NCI-H2196 (cell line): ENCODE data around the gene CACNA1G.

Experiments used
- DNase-seq: peaks from one replicate; lab custom pipeline; 2025; ENCODE audit not compliant: unreplicated experiment; lab: John Stamatoyannopoulos, UW

Gene CACNA1G

DNA sequence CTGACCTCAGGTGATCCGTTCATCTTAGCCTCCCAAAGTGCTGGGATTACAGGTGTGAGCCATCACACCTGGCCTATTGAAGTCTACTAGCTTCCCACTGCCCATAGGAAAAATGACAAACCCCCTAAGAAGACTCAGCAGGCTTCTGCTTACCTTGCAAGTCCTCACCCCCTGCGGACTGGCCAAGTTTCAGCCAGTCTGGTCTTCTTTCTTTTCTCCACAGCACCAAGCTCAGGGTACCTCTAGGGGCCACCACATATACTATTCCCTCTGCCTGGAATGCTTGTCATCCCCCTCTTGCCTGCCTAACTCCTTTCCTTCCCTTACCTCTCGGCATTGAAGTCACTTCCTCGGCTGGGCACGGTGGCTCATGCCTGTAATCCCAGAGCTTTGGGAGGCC is 105.3 kb downstream of the CACNA1G start:
- no peak for DNase-seq

DNA sequence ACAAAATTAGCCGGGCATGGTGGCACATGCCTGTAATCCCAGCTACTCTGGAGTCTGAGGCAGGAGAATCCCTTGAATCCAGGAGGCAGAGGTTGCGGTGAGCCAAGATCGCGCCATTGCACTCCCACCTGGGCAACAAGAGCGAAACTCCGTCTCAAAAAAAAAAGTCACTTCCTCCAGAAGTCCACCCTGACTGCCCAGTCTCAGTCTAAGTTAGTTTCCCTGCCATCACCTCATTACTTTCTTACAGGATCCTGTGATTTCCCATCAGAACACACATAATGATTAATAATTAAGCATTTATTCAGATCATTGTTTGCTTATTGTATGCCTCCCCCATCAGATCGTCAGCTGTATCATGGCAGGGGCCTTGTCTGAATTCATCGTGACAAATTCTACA is 105.8 kb downstream of the CACNA1G start:
- no peak for DNase-seq

DNA sequence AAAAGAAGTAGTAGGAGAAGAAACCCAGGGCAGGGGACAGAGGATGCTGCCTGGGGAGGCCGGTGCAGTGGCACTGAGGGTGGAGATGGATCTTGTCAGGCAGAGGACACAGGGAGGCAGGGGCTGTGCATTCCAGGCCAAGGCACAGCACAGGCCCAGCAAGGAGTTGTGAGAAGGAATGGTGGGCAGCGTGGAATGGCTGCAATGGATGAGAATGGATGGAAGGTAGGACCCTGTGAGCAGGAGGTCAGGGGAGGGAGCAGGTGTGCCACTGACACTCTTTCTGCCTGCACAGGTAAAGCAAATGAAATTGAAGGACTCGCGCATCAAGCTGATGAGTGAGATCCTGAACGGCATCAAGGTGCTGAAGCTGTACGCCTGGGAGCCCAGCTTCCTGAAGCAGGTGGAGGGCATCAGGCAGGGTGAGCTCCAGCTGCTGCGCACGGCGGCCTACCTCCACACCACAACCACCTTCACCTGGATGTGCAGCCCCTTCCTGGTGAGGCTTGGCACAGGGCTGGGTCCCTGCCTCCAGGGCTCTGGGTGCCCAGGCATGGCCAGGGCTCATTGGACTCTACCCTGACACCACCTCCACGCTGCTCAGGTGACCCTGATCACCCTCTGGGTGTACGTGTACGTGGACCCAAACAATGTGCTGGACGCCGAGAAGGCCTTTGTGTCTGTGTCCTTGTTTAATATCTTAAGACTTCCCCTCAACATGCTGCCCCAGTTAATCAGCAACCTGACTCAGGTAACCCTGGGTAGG is 106.9 kb downstream of the CACNA1G start:
- no peak for DNase-seq

DNA sequence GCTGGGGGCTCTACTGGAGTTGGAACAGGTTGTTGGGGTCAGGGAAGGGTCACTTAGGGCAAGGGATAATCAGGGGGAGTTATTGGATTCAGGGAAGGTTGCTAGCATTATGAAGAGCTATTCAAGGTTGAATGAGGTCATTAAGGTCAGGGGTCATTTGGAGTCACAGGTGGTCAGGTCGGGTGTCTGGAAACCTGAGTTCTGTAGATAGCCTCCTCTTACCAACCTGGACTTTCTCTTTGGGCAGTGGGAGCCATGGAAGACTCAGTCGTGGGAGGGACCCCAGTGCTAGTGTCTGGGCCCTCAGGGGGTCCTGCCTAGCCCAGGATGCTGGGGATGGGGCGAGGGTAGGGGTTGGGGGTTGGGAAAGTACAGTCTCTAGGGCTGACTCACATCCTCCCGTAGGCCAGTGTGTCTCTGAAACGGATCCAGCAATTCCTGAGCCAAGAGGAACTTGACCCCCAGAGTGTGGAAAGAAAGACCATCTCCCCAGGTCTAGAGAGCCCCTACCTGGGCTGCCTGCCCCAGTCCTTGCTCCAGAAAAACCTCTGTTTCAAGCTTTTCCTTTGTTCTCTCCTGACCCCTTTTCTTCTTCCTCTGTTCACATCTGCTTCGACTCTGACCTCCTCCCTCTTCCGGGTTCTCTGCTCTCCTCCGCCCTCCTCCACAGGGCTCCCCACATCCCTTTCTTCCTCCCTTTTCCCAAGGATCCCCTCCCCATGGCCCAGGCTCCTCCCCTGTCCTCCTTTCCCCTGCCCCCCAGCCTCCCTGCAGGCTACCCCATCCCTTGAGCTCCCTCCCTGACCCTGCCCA is 107.7 kb downstream of the CACNA1G start:
- DNase-seq: no peak

DNA sequence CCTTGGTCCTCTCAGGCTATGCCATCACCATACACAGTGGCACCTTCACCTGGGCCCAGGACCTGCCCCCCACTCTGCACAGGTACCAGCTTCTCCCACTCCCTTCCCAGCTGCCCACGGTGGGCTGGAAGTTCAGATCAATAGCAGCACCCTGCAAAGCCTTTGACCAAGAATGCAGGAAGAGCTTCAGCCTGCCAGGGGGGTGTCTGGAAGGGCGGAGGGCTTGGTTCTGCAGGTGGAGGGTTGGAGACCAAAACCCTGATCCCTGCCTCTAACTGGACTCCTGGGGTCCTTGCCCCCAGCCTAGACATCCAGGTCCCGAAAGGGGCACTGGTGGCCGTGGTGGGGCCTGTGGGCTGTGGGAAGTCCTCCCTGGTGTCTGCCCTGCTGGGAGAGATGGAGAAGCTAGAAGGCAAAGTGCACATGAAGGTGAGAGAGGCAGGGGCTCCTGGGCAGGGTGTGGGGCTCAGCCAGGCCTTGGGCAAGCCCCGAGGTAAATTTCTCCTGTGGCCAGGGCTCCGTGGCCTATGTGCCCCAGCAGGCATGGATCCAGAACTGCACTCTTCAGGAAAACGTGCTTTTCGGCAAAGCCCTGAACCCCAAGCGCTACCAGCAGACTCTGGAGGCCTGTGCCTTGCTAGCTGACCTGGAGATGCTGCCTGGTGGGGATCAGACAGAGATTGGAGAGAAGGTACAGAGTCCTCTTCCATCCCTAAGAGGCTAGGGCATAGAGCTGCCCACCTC is 108.5 kb downstream of the CACNA1G start:
- no peak for DNase-seq

DNA sequence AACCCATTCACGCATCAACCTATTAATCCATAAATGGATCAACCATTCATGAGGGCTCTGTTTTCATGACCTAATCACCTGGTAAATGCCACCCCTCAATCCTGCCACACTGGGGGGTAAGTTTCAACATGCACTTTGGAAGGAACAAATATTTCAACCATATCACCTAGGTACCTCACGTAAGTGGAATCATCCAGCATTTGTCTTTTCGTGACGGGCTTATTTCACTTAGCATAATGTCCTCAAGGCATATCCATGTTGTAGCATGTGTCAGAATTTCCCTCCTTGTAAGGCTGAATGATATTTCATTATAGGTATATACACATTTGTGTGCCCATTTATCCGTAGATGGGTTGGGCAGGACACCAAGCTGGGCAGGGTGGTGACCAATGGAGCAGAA is 111.6 kb downstream of the CACNA1G start:
- no peak for DNase-seq

DNA sequence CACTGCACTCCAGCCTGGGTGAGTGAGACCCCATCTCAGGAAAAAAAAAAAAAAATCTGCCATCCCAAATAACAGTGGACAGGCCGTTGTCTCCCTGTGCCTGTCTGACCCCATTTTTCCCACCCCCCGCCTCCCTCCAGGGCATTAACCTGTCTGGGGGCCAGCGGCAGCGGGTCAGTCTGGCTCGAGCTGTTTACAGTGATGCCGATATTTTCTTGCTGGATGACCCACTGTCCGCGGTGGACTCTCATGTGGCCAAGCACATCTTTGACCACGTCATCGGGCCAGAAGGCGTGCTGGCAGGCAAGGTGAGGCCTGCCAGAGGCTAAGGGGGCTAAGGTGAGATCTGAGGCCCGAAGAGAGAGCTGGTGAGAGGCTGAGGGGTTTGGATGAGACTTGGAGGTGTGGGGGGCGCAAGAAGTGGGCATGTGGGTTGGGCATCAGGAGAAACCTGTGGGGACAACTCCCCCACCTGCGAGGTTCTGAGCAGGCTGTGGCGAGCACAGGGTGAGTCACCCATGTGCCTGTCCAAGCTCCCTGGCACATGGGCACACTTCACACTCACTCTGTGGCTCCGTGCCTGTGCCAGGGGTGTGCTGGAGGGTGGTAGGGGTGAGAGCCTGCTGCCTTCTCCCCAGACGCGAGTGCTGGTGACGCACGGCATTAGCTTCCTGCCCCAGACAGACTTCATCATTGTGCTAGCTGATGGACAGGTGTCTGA is 112.5 kb downstream of the CACNA1G start:
- no peak for DNase-seq

DNA sequence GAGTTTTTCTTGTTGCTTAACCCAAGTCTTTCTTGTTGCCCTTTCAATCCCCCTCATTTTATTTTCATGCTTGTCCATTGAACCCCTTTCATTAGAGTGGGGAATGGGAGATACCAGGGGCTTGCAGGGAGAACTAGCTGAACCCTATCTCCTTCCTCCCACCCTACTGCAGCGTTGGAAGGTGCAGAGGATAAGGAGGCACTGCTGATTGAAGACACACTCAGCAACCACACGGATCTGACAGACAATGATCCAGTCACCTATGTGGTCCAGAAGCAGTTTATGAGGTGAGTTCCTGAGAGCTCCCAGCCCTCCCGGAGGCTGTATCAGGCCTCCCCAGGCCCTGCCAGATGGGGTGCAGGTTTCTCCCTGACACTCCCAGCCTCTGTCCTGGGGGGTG is 114.7 kb downstream of the CACNA1G start:
- DNase-seq: no peak

DNA sequence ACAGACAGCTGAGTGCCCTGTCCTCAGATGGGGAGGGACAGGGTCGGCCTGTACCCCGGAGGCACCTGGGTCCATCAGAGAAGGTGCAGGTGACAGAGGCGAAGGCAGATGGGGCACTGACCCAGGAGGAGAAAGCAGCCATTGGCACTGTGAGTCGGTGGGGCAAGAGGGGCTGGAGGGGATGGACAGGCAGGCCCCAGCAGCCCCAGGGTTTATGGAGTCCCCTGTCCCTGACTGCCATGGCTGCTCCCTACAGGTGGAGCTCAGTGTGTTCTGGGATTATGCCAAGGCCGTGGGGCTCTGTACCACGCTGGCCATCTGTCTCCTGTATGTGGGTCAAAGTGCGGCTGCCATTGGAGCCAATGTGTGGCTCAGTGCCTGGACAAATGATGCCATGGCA is 115.1 kb downstream of the CACNA1G start:
- DNase-seq: no peak

DNA sequence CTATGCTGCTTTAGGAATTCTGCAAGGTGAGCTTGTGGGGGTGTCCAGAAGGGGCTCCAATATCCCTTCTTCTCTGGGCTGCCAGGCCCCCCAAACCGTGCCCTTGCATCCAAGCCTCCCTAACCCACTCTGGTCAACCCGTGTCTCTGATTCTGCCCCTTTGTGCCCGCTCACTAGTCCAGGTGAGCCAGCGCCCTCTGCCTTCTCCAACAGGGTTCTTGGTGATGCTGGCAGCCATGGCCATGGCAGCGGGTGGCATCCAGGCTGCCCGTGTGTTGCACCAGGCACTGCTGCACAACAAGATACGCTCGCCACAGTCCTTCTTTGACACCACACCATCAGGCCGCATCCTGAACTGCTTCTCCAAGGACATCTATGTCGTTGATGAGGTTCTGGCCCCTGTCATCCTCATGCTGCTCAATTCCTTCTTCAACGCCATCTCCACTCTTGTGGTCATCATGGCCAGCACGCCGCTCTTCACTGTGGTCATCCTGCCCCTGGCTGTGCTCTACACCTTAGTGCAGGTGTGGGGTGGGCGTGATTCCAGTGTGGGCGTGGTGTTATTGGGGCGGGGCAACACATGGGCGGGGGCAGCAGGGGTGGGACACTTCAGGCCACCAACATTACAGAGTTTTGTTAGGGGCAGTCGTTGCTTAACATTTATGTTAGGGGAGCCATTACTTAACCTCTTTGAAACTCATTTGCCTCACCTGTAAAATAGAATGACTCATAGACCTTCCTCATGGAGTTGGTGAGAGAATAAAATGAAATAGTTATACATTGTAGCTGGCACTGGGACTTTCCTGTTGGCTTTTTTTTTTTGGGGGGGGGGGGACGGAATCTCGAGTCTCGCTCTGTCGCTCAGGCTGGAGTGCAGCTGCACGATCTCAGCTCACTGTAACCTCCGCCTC is 115.8 kb downstream of the CACNA1G start:
- no peak for DNase-seq
